Measurements from ENCODE around the gene MSANTD7.
A peak's percentile ranks its signal among the peaks of the same experiment; 100 is the strongest.

MSANTD7 gene

DNA sequence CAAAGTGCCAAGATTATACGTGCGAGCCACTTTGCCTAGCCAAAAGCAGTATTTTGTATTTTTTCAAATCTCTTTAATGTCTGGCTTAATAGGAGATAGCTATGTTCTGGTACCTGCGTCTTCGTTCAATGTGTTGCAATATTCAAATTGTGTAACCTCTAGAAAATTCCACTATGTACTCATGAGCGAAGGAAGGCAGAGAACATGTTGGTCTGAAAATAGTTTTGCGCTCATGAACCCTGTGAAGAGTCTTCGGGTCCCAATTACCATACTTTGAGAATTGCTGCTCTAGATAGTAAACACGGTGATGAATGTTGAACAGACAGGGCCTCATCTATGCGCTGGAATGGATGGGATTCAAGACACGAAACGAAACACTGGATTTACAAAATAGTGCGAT is 37.8 kb downstream of the MSANTD7 start:
- no peak for DNase-seq (ENCODE audit: low read depth)
- TF ChIP-seq, protein P1, sequence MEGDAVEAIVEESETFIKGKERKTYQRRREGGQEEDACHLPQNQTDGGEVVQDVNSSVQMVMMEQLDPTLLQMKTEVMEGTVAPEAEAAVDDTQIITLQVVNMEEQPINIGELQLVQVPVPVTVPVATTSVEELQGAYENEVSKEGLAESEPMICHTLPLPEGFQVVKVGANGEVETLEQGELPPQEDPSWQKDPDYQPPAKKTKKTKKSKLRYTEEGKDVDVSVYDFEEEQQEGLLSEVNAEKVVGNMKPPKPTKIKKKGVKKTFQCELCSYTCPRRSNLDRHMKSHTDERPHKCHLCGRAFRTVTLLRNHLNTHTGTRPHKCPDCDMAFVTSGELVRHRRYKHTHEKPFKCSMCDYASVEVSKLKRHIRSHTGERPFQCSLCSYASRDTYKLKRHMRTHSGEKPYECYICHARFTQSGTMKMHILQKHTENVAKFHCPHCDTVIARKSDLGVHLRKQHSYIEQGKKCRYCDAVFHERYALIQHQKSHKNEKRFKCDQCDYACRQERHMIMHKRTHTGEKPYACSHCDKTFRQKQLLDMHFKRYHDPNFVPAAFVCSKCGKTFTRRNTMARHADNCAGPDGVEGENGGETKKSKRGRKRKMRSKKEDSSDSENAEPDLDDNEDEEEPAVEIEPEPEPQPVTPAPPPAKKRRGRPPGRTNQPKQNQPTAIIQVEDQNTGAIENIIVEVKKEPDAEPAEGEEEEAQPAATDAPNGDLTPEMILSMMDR (IDR thresholded peaks at IDR 0.05; ENCODE audit: control insufficient read depth, extremely low read depth, insufficient read depth), result no peak
- no peak overlapping the region for H3K4me3 ChIP-seq (ENCODE audit: low read depth, low read length)

- H3K4me3 ChIP-seq (ENCODE audit: low read depth, low read length), result peak overlapping the region; percentile 92; the same call in 1 of the 2 replicates
- DNase-seq (ENCODE audit: low read depth), result no peak
- TF ChIP-seq, protein P1 (IDR thresholded peaks at IDR 0.05; ENCODE audit: control insufficient read depth, extremely low read depth, insufficient read depth), result no peak
Observed at GRCh38 chr10:14876764-14877163, 38.7 kb downstream of the MSANTD7 start.

- H3K4me3 ChIP-seq (ENCODE audit: low read depth, low read length), result peak within 1 kb of the TSS; percentile 92
- peak; percentile 72 for DNase-seq (ENCODE audit: low read depth)
- TF ChIP-seq, protein P1 (IDR thresholded peaks at IDR 0.05; ENCODE audit: control insufficient read depth, extremely low read depth, insufficient read depth), result 0 out of 2 replicates have a peak, but pooled peaks have one; percentile 4
Observed at GRCh38 chr10:14878266-14879123, 40.4 kb downstream of the MSANTD7 start, which contains the start of gene SUV39H2. Gene SUV39H2 (plus strand): TSS chr10:14878866. CDS start chr10:14878889, 23 bp downstream.

DNA sequence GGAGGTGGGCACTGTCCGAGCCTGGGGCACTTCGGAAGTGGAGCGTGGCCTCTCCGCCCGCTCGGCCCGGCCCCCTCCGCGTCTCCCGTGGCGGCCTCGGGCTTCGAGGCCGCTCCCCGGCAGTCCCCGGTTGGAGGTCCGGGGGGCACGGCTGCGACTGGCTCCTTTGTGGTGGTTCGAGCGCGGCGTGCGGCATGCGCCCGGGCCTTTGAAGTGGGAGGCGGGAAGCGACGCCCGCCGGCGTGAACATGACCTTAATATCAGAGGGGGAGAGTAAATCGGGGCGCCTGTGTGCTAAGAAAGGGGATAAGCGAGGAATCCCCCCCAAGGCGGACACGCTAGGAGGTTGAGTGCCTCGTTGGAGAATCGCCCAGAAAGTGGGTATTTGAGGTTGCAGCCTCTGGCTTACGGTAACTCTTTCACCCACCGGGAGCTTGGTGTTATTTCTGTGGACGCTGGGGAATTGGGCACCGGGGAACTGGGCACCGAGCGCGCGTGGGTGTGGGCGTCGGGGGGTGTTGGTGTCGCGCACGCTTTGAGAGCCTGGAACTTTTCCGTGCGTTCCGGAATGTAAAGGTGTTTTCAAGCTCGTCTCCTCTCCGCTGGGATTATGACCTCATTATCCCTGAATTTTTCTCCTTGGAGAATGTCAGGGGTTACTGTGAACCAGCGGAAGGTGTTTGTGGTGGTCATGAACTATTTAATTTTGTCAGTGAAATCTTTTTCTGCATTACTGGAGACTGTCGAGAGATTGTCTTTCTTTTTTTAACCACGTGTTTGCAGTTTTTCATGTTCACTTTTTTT is 41.2 kb downstream of the MSANTD7 start:
- TF ChIP-seq, protein P1 (IDR thresholded peaks at IDR 0.05; ENCODE audit: control insufficient read depth, extremely low read depth, insufficient read depth), result no peak
- DNase-seq (ENCODE audit: low read depth), result no peak
- peak overlapping the region; percentile 92 for H3K4me3 ChIP-seq (ENCODE audit: low read depth, low read length)

- no peak for DNase-seq (ENCODE audit: low read depth)
- TF ChIP-seq, protein P1 (IDR thresholded peaks at IDR 0.05; ENCODE audit: control insufficient read depth, extremely low read depth, insufficient read depth), result no peak
- H3K4me3 ChIP-seq (ENCODE audit: low read depth, low read length), result peak overlapping the region; percentile 92
Observed at GRCh38 chr10:14879928-14880193, 41.8 kb downstream of the MSANTD7 start.

DNA sequence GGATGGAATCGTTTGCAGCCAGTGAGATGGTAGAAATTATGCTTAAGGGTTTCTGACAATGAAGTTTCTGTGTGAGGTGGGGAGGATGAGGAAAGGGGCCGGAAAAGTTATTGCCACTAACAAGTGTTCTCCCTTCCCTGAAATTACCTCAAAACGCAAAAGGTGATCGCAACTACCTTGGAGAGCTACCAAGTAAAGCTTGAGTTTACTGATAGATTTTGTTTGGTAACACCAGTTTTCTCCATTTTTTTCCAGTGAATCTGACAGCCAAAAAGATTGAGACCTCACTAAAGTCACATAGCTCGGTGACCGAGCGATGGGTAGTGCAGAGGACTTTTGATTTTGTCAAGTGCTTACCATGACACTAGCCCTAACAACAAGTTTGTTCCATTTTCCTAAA is 42.1 kb downstream of the MSANTD7 start:
- H3K4me3 ChIP-seq (ENCODE audit: low read depth, low read length), result peak overlapping the region; percentile 92
- DNase-seq (ENCODE audit: low read depth), result no peak
- TF ChIP-seq, protein P1 (IDR thresholded peaks at IDR 0.05; ENCODE audit: control insufficient read depth, extremely low read depth, insufficient read depth), result no peak

Data from LNCaP clone FGC (cell line).